Activated T-helper 1 cell treated with Interleukin-2 at 50 U/mL for 16 hours (primary cell): ENCODE measurements around the gene CTDSPL.

Experiments
- DNase-seq: peaks from one replicate; pipeline ENCODE4 v3.0.0-alpha.2; 2020; ENCODE audit warnings: low read depth

Gene CTDSPL

GRCh38 chr3:37988931-37989525 is 127.3 kb downstream of the CTDSPL start:
- no peak for DNase-seq

GRCh38 chr3:37989821-37990480 is 128.3 kb downstream of the CTDSPL start:
- DNase-seq = no peak

- DNase-seq = no peak
These were observed 128.8 kb downstream of the CTDSPL start, which contains the start of gene VILL for GRCh38 chr3:37990527-37990926. TSS of gene VILL (plus strand) at chr3:37990786. CDS start at chr3:37993673, 2,887 bp downstream.

- DNase-seq = no peak
These were observed 129.4 kb downstream of the CTDSPL start for GRCh38 chr3:37991109-37991508.

- DNase-seq = no peak
These were observed 130.1 kb downstream of the CTDSPL start for GRCh38 chr3:37991823-37992222.

DNA sequence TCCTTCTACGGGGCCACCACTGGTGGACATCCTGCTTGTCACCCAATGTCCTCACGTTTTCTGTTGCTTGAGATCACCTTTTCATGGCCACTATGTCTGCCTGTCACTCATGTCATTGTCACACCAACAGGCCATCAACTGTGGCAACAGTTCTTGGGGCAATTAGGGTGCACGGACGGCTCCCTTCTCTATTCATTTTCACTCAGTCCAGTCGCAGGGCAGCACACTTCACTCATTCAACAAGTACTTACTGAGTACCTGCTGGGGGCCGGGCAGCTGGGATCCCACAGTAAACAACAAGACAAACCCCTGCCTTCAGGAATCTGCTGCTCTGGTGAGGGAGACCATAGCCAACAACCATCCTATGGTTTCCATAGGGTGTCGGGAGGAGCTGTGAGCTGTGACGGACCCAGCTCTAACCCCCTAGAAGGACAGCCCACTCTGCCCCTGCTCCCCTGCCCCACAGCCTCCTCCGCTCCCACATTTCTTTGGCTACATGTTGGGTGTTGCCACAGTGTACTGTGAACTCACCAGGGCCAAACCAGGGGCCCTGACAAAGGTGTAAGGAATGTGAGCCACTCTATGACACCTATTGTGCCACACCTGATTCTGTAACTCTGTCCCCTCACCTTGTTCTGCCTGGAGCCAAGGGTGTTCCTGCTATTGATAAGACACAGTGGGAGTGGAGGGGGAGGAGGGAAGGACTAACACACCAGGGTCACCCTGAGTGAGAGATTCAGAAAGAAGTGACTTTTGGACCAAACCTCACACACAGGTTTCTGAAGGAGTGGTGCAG is 130.8 kb downstream of the CTDSPL start:
- no peak for DNase-seq

DNA sequence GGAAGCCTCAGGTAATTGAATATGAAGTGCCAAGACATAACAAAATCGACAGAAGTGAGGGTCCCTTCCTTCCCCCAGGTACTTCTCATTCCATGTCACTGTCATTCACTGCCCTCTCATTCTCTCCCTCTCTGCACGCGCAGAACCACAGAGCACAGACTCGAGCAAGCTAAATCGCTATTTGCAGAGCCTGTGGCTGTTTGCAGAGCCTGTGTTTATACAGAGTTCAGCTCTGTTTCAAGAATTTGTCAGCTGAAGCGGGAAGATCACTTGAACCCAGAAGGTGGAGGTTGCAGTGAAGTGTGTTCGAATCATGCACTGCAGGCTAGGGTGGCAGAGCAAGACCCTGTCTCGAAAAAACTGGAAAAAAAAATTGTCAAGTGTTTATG is 131.4 kb downstream of the CTDSPL start:
- no peak for DNase-seq

DNA sequence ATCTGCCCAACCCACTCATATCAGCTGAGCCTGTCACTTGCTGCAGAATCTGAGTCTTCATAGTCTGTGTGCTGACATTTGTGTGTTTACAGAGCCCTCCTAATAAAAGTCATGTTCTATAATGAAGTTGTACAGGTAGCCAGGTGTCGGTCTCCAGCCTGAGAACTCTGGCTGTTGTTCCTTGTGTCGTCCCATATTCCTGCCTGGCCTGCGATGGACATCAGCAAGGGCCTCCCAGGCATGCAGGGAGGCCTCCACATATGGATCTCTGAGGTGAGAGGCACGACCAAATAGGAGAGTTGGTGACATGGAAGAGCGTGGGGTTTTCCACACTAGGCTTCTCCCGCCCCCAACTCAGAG is 131.8 kb downstream of the CTDSPL start:
- DNase-seq = no peak

DNA sequence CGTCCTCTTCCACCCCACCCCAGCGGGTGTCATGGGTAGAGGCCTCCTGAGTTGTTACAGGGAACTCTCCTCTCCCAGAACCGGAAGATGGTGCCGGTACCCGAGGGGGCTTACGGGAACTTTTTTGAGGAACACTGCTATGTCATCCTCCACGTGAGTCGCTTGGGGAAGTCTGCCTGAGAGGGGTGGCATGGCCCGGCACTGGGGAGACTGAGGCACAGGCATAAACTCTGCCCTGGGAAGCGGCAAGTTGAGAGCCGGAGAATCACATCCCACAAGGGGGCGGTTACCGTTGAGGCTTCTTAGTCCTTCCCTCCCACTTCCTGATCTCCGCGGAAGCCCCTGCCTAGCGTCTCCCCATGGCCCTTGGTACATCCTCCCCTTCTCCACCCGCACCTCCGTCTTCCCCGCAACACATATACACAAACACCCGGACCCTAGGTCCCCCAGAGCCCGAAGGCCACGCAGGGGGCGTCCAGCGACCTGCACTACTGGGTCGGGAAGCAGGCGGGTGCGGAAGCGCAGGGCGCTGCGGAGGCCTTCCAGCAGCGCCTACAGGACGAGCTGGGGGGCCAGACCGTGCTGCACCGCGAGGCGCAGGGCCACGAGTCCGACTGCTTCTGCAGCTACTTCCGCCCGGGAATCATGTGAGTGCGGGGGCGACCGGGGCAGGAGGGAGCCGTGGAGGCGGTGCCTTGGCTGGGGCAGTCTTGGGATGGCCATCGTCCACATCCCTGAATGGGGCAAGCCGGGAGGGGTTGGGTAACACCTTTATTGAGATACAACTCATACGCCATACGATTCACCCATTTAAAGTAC is 132.3 kb downstream of the CTDSPL start:
- peak; percentile 37 for DNase-seq

DNA sequence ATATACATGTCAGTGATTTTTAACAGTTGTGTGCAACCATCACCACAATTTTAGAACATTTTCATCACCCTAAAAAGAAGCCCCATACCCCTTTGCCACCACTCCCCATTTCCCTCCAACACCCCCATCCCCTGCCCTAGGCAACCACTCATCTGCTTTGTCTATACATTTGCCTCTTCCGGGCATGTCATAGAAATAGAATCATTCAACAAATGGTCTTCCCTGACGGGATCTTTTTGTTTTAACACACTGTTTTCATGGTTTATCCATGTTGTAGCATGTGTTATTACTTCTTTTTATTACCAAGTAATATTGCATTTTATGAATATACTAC is 132.9 kb downstream of the CTDSPL start:
- no peak for DNase-seq

DNA sequence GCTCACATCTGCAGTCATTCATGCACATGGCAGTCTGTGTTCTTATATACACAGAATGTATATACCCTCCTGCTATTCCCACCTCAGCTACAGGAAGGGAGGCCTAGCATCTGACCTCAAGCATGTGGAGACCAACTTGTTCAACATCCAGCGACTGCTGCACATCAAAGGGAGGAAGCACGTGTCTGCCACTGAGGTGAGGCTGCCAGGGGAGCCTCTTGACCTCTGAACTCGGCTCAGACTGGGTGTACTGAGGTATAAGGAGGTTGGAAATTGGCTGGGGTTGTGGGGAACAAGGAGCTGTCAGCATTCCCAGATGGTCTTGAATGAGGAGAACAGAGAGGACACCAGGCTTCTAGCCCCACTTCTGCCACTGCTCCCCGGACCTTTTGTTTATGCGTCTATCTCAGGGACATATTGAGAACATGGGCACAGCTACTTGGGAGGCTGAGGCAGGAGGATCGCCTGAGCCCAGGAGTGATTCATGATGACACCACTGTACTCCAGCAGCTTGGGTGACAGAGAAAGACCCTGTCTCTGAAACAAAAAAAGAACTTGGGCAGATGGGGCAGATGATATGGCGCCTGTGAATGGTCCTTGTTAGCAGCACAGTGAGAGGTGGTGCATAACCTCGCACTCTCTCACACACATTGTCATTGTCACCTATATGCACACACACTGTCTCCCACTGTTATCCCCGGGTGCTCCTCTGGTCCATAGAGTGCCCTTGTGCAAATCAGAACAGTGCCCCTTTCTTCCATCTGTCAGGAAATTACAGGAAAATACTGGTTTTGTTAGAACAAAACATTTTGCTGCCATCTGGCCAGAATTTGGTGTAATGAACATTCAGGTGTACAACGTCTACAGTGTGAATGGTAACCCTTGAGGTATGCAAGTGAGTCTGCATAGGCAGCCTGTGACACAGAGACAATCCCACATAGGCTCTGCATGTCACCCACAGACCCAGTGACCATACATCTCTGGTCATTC is 134.3 kb downstream of the CTDSPL start:
- no peak for DNase-seq

GRCh38 chr3:37996785-37997301 is 135.2 kb downstream of the CTDSPL start:
- DNase-seq = peak; percentile 69

GRCh38 chr3:37997342-37997741 is 135.7 kb downstream of the CTDSPL start:
- DNase-seq = no peak

DNA sequence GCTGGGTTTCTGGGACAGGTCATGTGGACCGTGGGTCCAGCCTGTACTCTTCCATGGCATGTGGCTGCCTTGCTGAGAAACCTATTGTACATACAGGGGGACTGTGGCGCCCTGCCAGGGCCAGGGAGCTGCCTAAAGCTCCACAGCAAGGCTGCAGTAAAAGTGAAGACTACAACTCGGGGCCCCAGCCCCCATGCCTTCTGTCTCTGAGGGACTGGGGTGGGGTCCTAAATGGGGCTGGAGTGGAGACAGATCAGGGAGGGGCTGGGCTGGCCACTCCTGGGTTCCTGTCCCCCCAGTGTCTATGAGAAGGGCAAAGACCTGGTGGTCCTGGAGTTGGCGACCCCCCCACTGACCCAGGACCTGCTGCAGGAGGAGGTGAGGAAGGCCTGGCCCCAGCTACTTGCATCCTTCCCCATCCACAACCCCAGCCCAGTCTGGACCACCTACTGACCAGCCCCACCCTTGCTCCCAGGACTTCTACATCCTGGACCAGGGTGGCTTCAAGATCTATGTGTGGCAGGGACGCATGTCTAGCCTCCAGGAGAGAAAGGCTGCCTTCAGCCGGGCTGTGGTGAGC is 136.2 kb downstream of the CTDSPL start:
- DNase-seq = no peak

DNA sequence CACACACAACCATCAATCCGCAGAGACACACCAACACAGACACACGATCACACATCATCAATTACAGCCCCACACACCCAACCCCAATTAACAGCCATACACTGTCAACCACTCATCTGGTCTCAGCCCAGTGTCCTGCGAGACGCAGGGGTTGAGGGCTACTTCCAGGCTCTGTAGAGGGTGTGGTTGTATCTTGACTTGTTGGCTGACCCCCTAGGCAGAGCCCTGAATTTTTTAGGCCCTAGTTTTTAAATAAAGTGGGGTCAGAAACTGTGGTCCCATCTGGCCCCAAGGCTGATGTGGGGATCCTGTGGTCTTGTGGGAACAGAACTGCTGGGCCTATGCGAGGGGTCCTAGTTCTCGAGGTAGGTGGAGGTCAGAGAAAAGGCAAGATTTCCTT is 138.2 kb downstream of the CTDSPL start:
- no peak for DNase-seq

GRCh38 chr3:38000242-38000916 is 138.7 kb downstream of the CTDSPL start:
- no peak for DNase-seq

DNA sequence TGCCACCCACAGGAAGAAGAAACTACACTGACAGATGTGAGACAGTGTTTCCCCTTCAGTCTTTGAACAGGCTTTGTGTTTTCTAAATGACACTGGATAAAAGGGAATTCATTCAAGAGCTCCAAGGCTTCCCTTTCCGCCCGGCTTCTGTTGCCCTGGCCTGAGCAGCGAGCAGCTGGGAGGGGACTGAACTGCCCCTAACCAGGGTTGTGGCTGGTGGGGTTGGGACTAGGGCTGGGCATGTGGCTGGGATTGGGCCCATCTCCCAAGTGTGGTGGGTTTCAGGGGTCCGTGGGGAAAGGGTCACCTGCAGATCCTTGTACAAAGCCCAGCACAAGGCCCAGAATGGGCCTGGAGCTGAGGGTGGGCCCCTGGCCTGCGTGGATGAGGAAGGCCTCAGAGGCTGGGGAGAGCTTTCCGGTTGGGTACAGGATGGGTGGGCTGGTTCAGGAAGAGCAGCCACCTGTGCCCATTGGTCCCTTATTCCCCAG is 139.3 kb downstream of the CTDSPL start:
- DNase-seq = no peak

- DNase-seq = no peak
These were observed 139.9 kb downstream of the CTDSPL start for GRCh38 chr3:38001456-38002081.

DNA sequence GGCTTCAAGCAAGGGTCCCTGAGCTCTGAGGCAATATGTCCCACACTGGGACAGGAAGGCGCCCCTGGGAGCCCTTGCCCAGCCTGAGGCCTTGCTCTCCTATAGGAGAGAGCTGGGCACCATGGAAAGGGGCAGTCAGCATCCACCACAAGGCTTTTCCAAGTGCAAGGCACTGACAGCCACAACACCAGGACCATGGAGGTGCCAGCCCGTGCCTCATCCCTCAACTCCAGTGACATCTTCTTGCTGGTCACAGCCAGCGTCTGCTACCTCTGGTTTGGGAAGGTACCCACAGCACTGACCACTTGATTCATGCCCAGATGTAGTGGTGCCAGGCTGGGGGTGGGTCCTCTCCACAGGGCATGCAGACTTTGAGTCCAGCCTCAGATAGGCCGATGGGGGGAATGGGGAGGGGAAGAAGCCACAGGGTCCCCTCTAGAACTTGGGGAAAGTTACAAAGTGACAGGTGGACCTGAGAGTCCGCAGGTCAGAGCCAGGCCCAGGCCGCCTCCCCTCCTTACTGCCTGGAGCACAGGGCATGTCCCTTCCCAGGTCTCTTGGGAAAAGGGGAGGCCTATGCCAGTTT is 140.7 kb downstream of the CTDSPL start:
- no peak for DNase-seq
